HG03575 (cell line): ENCODE measurements around the gene EIPR1.

Source experiments
- ATAC-seq: cut with Tn5 transposase; IDR thresholded peaks from one replicate; pipeline ENCODE4 v1.9.1; 2021; ENCODE audit not compliant: unreplicated experiment, insufficient number of reproducible peaks, low FRiP score; ENCODE audit errors: extremely low read depth

Gene EIPR1

DNA sequence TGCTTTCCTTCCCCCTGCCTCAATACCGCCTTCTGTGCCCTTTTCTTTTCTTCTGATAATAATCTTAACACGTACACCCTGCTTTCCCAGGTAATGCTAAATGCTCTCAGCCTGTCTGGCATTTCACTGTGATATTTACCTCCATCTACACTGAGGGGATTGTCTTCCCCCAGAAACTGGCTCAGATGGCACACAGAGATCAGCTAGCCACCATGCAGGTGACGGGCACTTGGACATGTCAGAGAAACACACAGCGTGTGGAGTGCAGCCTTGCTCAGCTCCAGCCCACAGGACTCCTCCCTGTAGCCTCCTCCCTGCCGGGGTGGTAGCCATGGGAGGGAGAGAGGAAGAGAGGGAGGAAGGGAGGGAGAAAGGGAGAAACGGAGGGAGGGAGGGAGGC, 131.2 kb downstream of the EIPR1 start:
- ATAC-seq, result no peak

- no peak for ATAC-seq
These were observed 133.1 kb downstream of the EIPR1 start for GRCh38 chr2:3244486-3244885.

- no peak for ATAC-seq
These were observed 133.8 kb downstream of the EIPR1 start for GRCh38 chr2:3243804-3244203.

DNA sequence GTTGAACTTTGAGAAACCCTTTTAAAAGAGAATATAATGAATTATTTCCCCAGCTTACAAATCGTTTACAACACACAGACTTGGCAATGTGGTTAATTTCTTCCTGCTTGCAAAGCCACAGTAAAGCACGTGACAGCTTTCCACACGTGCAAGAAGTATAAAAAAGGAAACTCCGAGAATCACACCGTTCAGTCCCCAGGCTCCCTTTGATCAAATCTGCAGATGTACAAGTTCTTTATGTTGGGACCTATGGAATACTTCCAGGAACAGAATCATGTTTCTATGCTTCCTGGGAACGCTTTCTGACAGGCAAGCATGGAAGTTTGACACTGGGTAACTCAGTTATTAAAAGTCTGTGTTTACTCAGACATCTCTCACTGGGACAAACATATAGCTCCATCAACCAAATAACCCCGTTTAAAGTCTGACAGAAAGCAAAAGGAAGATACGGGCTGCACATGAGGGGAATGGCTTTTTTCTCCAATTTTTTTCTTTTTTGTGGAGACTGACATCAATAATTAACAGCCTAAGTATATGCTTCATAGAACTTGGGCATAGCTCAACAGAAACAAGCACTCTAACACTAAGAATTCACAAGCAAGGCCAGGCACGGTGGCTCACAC, 134.8 kb downstream of the EIPR1 start:
- no peak for ATAC-seq

DNA sequence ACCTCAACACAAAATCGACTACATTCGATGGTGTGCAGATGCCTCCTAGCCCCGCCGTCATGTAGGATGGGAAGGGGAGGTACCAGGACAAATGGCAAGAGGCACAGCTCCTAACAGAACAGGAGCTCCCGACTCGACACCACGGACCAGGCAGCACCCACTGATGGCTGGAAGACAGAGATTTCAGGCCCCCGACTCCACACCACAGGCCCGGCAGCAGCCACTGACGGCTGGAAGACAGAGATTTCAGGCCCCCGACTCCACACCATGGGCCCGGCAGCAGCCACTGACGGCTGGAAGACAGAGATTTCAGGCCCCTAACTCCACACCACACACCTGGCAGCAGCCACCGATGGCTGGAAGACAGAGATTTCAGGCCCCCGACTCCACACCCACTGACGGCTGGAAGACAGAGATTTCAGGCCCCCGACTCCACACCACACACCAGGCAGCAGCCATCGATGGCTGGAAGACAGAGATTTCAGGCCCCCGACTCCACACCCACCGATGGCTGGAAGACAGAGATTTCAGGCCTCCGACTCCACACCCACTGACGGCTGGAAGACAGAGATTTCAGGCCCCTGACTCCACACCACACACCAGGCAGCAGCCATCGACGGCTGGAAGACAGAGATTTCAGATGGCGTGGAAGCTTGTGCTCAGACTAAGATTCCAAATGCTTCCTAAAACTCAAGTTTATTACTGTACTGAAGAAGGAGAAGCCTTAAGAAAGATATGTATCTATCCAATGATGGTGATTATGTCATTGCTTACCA, 135.5 kb downstream of the EIPR1 start:
- no peak for ATAC-seq

DNA sequence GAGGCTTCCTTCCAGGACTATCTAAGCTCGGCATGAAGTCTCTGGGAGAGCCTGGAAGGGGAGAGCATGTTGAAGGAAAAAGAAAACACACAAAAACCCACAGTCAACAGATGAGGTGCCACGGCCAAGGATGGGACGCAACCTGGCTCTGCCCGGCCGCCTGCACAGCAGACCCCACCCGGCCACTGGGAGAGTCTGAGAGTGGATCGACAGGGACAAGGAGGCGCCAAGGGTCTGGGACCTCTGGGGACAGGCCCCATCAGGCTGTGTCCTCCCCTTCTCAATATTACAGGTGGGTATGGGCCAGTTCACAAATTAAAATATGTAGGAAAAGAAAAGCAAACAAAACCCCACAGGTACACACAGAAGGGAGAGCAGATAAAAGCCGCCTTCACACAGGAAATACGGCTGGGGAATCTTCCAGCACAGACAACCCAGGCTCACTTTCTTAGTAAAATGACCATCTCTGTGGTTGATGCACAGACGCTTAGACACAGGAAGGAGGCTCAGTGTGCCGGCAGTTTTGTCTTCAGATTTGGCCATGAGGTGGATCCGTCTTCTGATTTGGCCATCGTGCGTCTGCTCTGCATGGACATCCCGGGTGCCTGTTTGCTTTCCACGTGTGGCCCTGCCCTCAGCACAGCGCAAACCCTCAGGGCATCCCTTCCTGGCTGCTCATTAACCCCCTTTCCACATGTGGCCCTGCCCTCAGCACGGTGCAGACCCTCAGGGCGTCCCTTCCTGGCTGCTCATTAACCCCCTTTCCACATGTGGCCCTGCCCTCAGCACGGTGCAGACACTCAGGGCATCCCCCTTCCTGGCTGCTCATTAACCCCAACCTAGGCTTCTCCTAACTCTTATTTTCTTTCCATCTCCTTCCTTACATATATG, 138.4 kb downstream of the EIPR1 start:
- peak; percentile 72 for ATAC-seq

GRCh38 chr2:3236300-3237045, 141.1 kb downstream of the EIPR1 start:
- no peak for ATAC-seq

DNA sequence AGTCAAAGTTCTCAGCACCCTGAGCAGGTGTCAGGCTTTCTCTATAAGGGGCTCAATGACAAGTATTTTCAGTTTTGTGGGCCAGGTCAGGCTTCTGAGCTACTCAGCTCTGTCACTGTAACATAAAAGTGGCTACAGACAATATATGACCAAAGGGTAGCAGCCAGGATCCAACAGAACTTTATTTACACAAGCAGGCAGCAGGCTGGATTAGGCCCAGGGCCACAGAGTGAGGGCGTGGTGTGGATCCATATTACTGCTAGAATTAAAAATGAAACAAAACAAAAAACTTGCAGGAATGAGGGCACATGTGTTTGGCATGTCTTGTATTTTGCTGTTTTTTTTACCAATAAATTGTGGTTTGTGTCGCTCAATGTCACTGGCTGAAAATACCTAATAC, 143.7 kb downstream of the EIPR1 start:
- ATAC-seq, result no peak

- no peak for ATAC-seq
These were observed 148.4 kb downstream of the EIPR1 start for GRCh38 chr2:3229221-3229620.

DNA sequence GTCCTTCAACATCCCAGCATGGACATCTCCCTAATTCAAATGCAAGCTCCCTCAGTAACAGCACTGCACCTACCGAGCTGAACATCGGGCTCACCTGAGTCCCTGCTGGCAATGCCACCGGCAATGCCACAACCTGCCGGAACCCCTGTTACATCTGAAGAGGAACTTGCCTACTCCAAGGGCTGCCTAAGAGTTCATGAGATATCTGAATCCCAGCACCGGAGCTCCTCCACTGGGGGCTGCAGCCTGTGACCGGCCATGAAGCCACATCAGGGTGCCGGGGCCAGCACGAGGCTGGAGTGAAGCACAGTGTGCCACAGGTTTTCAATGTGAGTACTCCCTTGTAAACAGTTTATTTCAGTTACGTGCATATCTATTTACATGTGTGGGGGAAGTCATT, 152.9 kb downstream of the EIPR1 start:
- no peak for ATAC-seq

DNA sequence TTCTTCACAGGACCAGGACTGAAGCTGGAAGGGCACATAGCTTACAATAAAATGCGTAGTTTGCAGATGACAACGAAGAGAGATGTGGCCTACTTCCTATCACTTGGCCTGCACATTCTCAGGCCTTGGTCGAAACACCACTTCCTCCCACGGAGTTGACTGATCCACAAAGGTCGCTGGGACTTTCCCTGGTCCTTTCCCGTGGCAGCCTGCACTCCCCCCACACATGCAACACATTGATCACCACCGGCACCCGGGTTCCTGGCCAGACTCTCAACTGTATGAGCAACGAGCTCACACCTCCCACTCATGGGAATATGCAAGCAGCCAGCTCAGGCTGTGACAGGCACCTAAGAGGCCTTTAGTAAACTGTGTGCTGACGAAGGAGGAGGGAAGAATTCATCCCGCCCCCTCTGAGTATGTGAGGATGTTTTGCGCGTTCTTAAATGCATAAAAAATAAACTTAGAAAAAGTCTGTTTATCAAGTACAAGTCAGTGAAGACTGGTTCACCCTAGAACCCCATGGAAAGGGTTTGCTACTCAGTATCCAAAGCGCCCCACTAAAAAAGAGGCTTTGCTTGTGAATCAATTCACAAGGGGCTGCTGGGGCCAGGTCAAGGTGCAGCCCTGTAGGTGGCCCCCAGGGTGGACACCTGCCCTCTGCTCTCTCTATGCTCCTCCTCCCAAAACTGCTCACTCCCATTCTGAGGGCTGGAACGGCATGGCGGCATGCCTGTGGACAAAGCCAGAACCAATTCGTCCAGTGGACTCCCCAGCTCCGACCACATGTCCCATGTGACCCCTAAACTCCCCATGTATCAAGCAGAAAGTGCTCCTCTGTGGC, 154.3 kb downstream of the EIPR1 start:
- peak; percentile 93 for ATAC-seq

DNA sequence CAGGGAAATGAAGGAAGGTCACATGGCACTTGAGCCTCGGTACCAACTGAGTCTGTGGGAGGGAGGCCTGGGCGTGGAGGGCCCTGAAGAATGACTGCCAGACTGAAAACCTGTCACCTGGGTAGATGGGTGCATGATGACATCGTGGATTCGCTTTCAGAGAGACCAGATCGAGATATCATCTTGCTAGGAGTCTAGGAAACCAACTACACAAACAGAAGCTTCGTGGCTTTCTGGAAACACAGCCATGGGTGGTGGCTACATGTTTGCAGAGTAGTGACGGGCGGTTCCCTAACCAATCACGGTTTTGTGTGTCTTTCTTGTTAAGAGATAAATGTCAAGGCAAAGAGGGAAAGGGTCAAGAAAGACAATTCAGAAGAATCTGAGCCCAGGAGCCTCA, 155.0 kb downstream of the EIPR1 start:
- peak; percentile 17 for ATAC-seq

DNA sequence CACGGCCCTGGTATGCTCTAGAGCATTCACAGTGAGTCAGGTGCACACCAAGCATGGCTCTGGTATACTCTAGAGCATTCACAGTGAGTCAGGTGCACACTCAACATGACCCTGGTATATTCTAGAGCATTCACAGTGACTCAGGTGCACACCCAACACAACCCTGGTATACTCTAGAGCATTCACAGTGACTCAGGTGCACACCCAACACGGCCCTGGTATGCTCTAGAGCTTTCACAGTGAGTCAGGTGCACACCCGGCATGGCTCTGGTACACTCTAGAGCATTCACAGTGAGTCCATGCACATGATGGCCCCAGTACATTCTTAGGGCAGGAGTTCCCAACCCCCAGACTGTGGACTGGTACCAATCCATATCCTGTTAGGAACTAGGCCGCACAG, 158.1 kb downstream of the EIPR1 start:
- no peak for ATAC-seq

GRCh38 chr2:3217646-3218045, 160.0 kb downstream of the EIPR1 start:
- no peak for ATAC-seq

DNA sequence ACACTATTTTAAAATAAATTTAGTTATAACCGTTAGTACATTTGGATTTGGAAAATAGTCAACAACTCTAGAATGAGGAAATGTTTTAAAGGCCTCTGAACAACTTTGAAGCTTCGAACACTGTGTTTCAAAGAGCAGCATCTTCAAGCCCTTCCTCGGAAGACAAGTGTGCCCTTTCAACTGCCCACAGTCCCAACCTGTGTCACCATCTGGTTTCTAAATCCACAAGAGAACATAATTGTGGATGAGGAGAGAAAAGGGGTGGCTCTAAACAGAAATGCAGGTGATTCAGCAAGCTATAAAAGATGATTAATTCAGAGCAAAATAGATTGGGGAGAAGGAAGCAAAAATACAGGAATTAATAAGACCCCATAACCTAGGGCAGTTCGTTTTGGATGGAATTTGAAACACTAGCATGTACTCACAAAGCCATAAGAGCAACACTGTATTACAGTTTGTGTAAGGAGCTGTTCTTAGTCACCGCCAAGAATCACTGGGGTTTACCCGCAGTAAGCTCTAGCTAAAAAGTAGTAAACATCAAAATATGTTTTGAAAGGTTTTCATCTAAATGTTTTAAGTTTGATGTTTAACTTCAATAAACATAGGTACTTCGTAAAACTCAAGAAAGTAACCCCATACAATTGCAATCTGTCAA, 160.7 kb downstream of the EIPR1 start:
- no peak for ATAC-seq

GRCh38 chr2:3214806-3215404, 162.7 kb downstream of the EIPR1 start:
- ATAC-seq, result no peak

- no peak for ATAC-seq
These were observed 163.6 kb downstream of the EIPR1 start for GRCh38 chr2:3214065-3214464.

DNA sequence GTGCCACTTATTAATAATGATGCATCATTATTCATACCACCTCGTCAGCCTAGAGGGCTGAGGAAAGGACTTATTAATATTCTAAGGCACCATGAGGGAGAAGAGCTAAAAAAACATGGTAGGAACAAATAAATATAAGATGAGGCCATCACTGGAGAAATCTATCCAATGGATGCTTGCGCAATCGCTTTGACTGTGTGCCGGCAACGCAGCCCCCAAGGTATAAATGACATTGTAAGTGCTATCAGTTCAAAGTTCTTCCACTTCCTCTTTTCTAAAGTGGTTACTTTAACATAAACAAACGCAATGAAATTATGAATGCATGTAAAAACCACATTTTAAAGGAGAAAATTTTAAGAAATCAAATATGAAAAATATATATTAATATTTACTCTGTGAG, 164.6 kb downstream of the EIPR1 start:
- ATAC-seq, result no peak
